AG09309 (cell line): Measurements from ENCODE around the gene RAB8B.

Source experiments
- DNase-seq: peaks from one replicate; pipeline ENCODE4 v3.0.0-alpha.2; 2010; ENCODE audit warnings: low read depth
- H3K4me3 ChIP-seq: 2 replicates; pipeline ENCODE4 v1.5.1; 2011; ENCODE audit warnings: mild to moderate bottlenecking, low read depth, low read length, moderate library complexity; ENCODE audit not compliant: control insufficient read depth
- TF ChIP-seq, protein P1 (sequence below): IDR thresholded peaks from 2 replicates; pipeline ENCODE4 v1.5.1; 2011; ENCODE audit warnings: mild to moderate bottlenecking, low read depth, low read length, inconsistent platforms; ENCODE audit not compliant: insufficient read depth, control insufficient read depth; ENCODE audit errors: missing control alignments

Gene RAB8B

DNA sequence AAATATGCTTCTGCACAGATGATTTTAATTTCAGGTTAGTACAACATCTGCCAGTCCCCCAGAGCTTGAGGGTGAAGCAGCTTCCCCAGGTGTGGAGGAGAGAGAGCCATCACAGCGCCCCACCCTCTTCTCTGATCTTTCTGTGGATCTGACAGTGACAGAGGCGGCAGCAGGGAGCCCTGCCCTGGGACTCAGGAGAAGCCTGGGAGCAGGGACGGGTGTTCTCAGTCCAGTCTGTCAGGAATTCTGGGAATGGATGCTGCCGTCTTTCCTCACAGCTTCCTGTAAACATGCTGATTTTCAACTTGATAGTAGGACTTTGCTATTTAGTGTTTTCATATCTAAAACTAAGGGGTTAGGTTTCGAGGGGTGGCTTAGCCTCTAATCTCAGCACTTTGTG lies 11.4 kb upstream of the RAB8B start:
- DNase-seq, result no peak
- TF ChIP-seq, protein P1, sequence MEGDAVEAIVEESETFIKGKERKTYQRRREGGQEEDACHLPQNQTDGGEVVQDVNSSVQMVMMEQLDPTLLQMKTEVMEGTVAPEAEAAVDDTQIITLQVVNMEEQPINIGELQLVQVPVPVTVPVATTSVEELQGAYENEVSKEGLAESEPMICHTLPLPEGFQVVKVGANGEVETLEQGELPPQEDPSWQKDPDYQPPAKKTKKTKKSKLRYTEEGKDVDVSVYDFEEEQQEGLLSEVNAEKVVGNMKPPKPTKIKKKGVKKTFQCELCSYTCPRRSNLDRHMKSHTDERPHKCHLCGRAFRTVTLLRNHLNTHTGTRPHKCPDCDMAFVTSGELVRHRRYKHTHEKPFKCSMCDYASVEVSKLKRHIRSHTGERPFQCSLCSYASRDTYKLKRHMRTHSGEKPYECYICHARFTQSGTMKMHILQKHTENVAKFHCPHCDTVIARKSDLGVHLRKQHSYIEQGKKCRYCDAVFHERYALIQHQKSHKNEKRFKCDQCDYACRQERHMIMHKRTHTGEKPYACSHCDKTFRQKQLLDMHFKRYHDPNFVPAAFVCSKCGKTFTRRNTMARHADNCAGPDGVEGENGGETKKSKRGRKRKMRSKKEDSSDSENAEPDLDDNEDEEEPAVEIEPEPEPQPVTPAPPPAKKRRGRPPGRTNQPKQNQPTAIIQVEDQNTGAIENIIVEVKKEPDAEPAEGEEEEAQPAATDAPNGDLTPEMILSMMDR, result no peak
- no peak overlapping the region for H3K4me3 ChIP-seq

DNA sequence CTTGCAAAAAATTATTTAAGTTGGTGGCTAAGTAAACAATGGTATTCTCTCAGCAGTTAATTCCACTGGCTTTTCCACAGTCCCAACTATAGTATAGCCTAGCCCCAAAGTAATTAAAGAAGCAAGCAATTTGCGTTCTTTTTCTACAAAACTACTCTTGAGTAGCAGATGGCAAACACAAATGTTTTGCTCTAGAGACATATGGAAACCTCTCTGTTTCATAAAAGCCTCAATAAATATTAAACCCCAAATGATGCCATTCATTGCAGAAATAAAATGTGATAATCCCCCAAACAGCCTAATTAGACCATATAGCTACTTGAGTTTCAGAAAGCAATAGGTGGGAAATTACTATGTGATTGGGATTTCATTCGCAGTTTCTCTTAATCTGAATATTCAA lies 8.7 kb upstream of the RAB8B start:
- no peak overlapping the region for H3K4me3 ChIP-seq
- no peak for DNase-seq
- TF ChIP-seq, protein P1, result no peak

DNA sequence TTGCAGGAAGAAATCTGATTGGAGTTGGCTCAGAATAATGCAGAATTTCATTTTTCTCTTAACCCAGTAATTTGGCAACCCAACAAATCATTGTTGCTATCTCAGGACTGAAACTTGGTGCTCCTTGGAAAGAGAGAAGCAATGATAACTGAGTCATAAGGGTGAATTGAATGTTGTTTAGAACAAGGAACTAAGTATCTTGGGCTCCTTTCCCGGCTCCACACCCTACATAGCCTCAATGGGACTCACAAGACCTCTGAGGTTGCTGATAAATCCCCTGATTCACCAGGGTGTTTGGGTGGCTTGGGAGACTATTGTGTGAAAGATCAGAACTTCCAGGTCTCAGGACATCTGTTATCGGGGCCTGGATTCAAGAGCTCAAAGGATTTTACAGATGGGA lies 7.8 kb upstream of the RAB8B start:
- DNase-seq, result no peak
- TF ChIP-seq, protein P1, result no peak
- H3K4me3 ChIP-seq, result no peak overlapping the region

DNA sequence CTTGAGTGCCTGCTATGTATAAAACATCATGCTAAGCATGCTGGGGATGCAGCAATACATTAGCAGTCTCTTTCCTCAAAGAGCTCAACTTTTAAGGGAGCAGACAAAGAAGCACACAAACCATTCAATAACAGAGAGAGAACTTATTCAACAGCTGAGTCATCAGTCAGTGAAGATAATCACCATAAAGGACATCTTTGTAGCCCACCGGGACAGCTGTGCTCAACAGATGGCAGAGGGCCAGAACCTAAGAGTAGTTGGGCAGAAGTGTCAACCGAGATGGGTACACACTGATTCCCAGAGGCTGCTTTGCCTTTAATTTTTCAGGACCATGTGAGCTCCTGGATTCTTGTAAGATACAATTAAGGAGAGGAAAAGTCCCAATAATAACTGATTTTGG lies 4.2 kb upstream of the RAB8B start:
- DNase-seq, result no peak
- no peak overlapping the region for H3K4me3 ChIP-seq
- TF ChIP-seq, protein P1, result no peak

DNA sequence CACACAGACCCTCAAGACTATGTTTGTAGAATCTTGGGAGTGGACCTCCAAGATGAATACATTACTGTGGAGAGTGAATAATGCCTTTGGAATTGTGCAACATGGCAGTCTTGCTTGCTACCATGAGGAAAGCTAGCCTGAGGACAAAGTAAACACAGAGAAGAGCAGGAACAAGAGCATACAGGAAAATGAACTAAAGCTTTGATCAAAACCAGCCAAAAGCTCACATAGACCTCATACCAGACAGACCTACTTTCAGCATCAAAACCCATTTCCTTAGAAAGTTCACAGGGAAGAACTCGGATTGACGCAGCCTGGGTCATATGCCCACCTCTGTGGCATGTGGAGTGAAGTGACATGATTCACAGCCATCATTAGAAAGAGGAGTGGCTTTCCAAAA lies 3.3 kb upstream of the RAB8B start:
- H3K4me3 ChIP-seq, result no peak overlapping the region
- TF ChIP-seq, protein P1, result no peak
- DNase-seq, result no peak

DNA sequence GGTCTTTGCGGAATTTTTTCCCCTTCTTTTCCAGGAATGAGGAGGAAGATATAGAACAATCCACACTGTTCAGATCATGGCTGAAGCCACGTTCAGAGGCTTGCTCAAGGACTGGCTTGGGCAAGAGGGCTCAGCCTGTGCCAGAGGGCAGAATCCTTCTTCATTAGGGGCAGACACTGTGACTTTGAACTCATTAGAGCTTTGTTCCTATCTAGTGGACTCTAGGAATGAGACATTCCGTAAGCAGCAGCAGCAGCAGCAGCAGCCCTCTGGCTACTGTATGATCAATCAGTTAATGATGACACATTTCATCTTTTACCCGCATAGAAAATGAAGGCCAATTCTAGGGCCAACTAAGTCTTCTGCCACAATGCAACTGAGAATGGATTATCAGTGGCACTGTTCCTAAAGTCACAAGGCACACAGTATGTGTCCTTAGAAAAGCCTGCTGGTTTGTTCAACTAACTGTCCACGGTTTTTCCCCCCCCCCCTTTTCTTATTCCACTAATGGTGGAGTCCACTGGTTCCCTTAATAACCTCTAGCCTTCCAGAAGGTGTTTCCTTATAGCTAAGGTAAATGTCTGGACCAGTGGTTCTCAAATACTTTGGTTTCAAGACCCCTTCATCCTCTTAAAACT lies 1.7 kb upstream of the RAB8B start:
- no peak for DNase-seq
- TF ChIP-seq, protein P1, result no peak
- H3K4me3 ChIP-seq, result no peak overlapping the region
